Measurements from ENCODE around the gene ACER3.

Gene ACER3

DNA sequence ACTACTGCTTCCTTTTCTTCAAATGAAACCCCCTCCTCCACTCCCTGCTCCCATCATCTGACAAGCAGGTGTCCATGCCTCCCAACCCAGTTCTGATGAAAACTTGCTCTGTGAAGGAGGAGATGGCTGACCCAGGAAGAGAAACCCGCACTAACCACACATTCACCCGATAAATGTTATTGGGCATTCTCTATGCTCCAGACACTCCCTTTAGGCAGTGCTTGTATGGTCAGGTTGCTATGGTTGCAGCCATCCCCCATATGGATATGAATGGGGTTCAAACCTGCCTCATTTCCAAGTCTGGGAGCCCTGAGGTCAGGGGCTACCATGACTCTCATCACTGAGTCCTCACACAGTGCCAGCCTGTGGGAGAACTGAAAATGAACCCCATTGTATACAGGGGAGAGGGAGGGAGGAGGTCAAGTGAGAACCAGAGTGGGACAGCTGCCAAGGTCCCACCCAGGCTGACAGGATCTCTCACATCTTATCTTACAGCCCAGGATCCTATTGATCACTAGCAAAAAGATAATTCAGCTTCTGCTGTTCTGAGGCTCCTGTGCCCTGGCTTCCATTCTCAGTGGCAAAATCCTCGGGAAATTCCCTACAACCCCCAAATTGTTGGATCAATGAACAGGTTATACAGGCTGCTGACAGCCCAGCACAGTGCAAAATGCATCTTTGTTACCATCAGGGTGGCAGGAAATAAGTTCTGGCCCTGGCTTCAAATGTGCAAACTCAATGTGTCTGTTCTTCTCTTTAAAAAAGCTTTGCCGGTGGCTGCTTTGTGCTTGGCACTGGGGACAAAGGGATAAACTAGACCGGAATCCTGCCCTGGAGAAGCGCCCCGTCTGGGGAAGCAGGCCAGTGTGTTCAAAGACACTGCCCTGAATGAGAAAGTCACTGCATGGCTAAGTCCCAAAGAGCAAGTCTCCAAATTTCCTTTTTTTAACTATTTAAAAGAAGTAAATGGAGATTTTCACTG, 22.7 kb upstream of the ACER3 start:
- ChIA-PET POLR2A (no interaction called here), CTCF (no interaction called here)
- TF ChIP-seq SP1 (IDR thresholded peaks at IDR 0.05) (no peak), ARNT (IDR thresholded peaks at IDR 0.05) (no peak), FOXM1 (IDR thresholded peaks at IDR 0.05; ENCODE audit: borderline replicate concordance) (no peak), BHLHE40 (IDR thresholded peaks at IDR 0.05; ENCODE audit: borderline replicate concordance) (no peak), L3MBTL2 (conservative IDR thresholded peaks at IDR 0.05) (no peak), NFRKB (IDR thresholded peaks at IDR 0.05) (no peak), ZNF384 (IDR thresholded peaks at IDR 0.05) (no peak), ELF4 (IDR thresholded peaks at IDR 0.05) (no peak), HDGF (IDR thresholded peaks at IDR 0.05; ENCODE audit: borderline replicate concordance) (no peak), CTBP1 (IDR thresholded peaks at IDR 0.05; ENCODE audit: borderline replicate concordance) (no peak), SUZ12 (IDR thresholded peaks at IDR 0.05) (no peak), FOXA1 (IDR thresholded peaks at IDR 0.05) (no peak), PKNOX1 (IDR thresholded peaks at IDR 0.05) (no peak), TARDBP (IDR thresholded peaks at IDR 0.05) (no peak), LEF1 (IDR thresholded peaks at IDR 0.05; ENCODE audit: borderline replicate concordance) (no peak), FOXK2 (IDR thresholded peaks at IDR 0.05) (no peak)
- no peak for DNase-seq (ENCODE audit: extremely low spot score)

GRCh38 chr11:76838678-76839068, 22.0 kb upstream of the ACER3 start:
- TF ChIP-seq L3MBTL2 (conservative IDR thresholded peaks at IDR 0.05) (no peak), HDGF (IDR thresholded peaks at IDR 0.05; ENCODE audit: borderline replicate concordance) (no peak), FOXM1 (IDR thresholded peaks at IDR 0.05; ENCODE audit: borderline replicate concordance) (no peak), BHLHE40 (IDR thresholded peaks at IDR 0.05; ENCODE audit: borderline replicate concordance) (no peak), SUZ12 (IDR thresholded peaks at IDR 0.05) (no peak), ELF4 (IDR thresholded peaks at IDR 0.05) (no peak), CTBP1 (IDR thresholded peaks at IDR 0.05; ENCODE audit: borderline replicate concordance) (no peak), TARDBP (IDR thresholded peaks at IDR 0.05) (no peak), ZNF384 (IDR thresholded peaks at IDR 0.05) (no peak), LEF1 (IDR thresholded peaks at IDR 0.05; ENCODE audit: borderline replicate concordance) (no peak), NFRKB (IDR thresholded peaks at IDR 0.05) (no peak), ARNT (IDR thresholded peaks at IDR 0.05) (no peak), SP1 (IDR thresholded peaks at IDR 0.05) (no peak)
- no peak for DNase-seq (ENCODE audit: extremely low spot score)
- CTCF ChIA-PET = no interaction called here
- POLR2A ChIA-PET = no interaction called here

GRCh38 chr11:76839311-76839710, 21.4 kb upstream of the ACER3 start:
- CTCF ChIA-PET = no interaction called here
- POLR2A ChIA-PET = no interaction called here
- DNase-seq (ENCODE audit: extremely low spot score) = no peak
- TF ChIP-seq ARNT (IDR thresholded peaks at IDR 0.05) (no peak), ZNF384 (IDR thresholded peaks at IDR 0.05) (no peak), SP1 (IDR thresholded peaks at IDR 0.05) (no peak), L3MBTL2 (conservative IDR thresholded peaks at IDR 0.05) (no peak), NFRKB (IDR thresholded peaks at IDR 0.05) (no peak), BHLHE40 (IDR thresholded peaks at IDR 0.05; ENCODE audit: borderline replicate concordance) (no peak), LEF1 (IDR thresholded peaks at IDR 0.05; ENCODE audit: borderline replicate concordance) (no peak), HDGF (IDR thresholded peaks at IDR 0.05; ENCODE audit: borderline replicate concordance) (no peak), CTBP1 (IDR thresholded peaks at IDR 0.05; ENCODE audit: borderline replicate concordance) (no peak), FOXM1 (IDR thresholded peaks at IDR 0.05; ENCODE audit: borderline replicate concordance) (no peak), SUZ12 (IDR thresholded peaks at IDR 0.05) (no peak), FOXA1 (IDR thresholded peaks at IDR 0.05) (no peak), PKNOX1 (IDR thresholded peaks at IDR 0.05) (no peak), FOXK2 (IDR thresholded peaks at IDR 0.05) (no peak)

- no peak for DNase-seq (ENCODE audit: extremely low spot score)
- ChIA-PET CTCF (no interaction called here), POLR2A (no interaction called here)
- TF ChIP-seq CTBP1 (IDR thresholded peaks at IDR 0.05; ENCODE audit: borderline replicate concordance) (no peak), ARNT (IDR thresholded peaks at IDR 0.05) (no peak), LEF1 (IDR thresholded peaks at IDR 0.05; ENCODE audit: borderline replicate concordance) (no peak), FOXM1 (IDR thresholded peaks at IDR 0.05; ENCODE audit: borderline replicate concordance) (no peak), FOXK2 (IDR thresholded peaks at IDR 0.05) (no peak), NFRKB (IDR thresholded peaks at IDR 0.05) (no peak), SUZ12 (IDR thresholded peaks at IDR 0.05) (no peak), BHLHE40 (IDR thresholded peaks at IDR 0.05; ENCODE audit: borderline replicate concordance) (no peak), SP1 (IDR thresholded peaks at IDR 0.05) (no peak), TARDBP (IDR thresholded peaks at IDR 0.05) (no peak)
Observed at GRCh38 chr11:76841923-76842452, 18.7 kb upstream of the ACER3 start.

DNA sequence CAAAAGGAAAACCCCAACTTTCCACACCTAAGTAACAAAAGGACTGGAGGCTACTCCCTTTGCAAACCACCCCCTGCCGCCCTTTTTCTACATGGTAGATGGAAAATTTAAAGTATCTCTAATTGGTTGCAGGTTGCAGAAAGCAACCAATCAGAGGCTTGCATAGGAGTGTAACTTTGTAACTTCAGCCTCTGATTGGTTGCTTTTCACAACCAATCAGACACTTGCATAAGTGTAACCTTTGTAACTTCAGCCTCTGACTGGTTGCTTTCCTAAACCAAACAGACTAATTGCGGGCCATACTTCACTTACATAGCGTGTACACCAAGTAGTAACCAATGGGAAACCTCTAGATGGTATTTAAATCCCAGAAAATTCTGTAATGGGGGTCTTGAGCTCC, 16.8 kb upstream of the ACER3 start:
- ChIA-PET POLR2A (no interaction called here), CTCF (no interaction called here)
- TF ChIP-seq FOXM1 (IDR thresholded peaks at IDR 0.05; ENCODE audit: borderline replicate concordance) (no peak), PKNOX1 (IDR thresholded peaks at IDR 0.05) (no peak), NFRKB (IDR thresholded peaks at IDR 0.05) (no peak), HDGF (IDR thresholded peaks at IDR 0.05; ENCODE audit: borderline replicate concordance) (no peak), ZNF384 (IDR thresholded peaks at IDR 0.05) (no peak), ARNT (IDR thresholded peaks at IDR 0.05) (no peak), FOXA1 (IDR thresholded peaks at IDR 0.05) (no peak), TARDBP (IDR thresholded peaks at IDR 0.05) (no peak), L3MBTL2 (conservative IDR thresholded peaks at IDR 0.05) (no peak), BHLHE40 (IDR thresholded peaks at IDR 0.05; ENCODE audit: borderline replicate concordance) (no peak), FOXK2 (IDR thresholded peaks at IDR 0.05) (no peak), LEF1 (IDR thresholded peaks at IDR 0.05; ENCODE audit: borderline replicate concordance) (no peak), ELF4 (IDR thresholded peaks at IDR 0.05) (no peak), CTBP1 (IDR thresholded peaks at IDR 0.05; ENCODE audit: borderline replicate concordance) (no peak)
- DNase-seq (ENCODE audit: extremely low spot score) = no peak

All from HEK293T (cell line).